D721Med (cell line): Measurements from ENCODE around the gene HSPBAP1.
A peak's percentile ranks its signal among the peaks of the same experiment; 100 is the strongest.

ENCODE experiments used
- DNase-seq: peaks from one replicate; pipeline ENCODE4 v3.0.0; 2011; ENCODE audit warnings: low spot score; ENCODE audit not compliant: insufficient read length
- FAIRE-seq: peaks from 2 replicates; lab custom pipeline; 2011; peaks lifted over from hg19 to GRCh38; lab: Jason Lieb, UNC
- CTCF ChIP-seq: IDR thresholded peaks from 2 replicates; pipeline ENCODE4 v1.5.1; 2012; ENCODE audit warnings: mild to moderate bottlenecking, control low read depth; ENCODE audit not compliant: insufficient read depth; ENCODE audit errors: missing control alignments

HSPBAP1 gene

GRCh38 chr3:122730240-122730639, 63.4 kb downstream of the HSPBAP1 start:
- FAIRE-seq (peak; percentile 53), DNase-seq (no peak)
- no peak for TF ChIP-seq CTCF

- DNase-seq (no peak), FAIRE-seq (no peak)
- TF ChIP-seq CTCF = no peak
Measured at GRCh38 chr3:122728756-122729514, 64.7 kb downstream of the HSPBAP1 start.

- DNase-seq (no peak), FAIRE-seq (no peak)
- no peak for TF ChIP-seq CTCF
Measured at GRCh38 chr3:122728186-122728585, 65.4 kb downstream of the HSPBAP1 start.

- no peak for DNase-seq
- TF ChIP-seq CTCF = no peak
- no peak for FAIRE-seq
Measured at GRCh38 chr3:122727766-122728165, 65.9 kb downstream of the HSPBAP1 start.

- DNase-seq = no peak
- no peak for FAIRE-seq
- TF ChIP-seq CTCF = no peak
Measured at GRCh38 chr3:122727294-122727693, 66.3 kb downstream of the HSPBAP1 start.

GRCh38 chr3:122725106-122725505, 68.5 kb downstream of the HSPBAP1 start:
- no peak for TF ChIP-seq CTCF
- DNase-seq (no peak), FAIRE-seq (no peak)

GRCh38 chr3:122719273-122719921, 74.2 kb downstream of the HSPBAP1 start:
- no peak for FAIRE-seq

More at GRCh38 chr3:122719273-122719921, 74.2 kb downstream of the HSPBAP1 start:
- no peak for TF ChIP-seq CTCF
- DNase-seq = no peak
